SK-N-SH treated with all-trans-retinoic acid at 6 μM for 48 hours (cell line): ENCODE data around the gene ERI3.
"Not testable (repeated sequence)": the region's sequence is repeated elsewhere in the genome, so short reads cannot be mapped to it uniquely, and the experiment has no call there.

Experiments
- ATAC-seq: fragments of 200-7000 bp; cut with Tn5 transposase; 3 replicates; pipeline ENCODE4 v1.9.1; 2020; ENCODE audit warnings: mild to moderate bottlenecking, moderate library complexity
- ARNTL ChIP-seq: fragments of 450-650 bp; formaldehyde crosslinking; IDR thresholded peaks from 2 replicates; pipeline ENCODE4 v1.5.0; 2020; ENCODE audit warnings: low read depth, mild to moderate bottlenecking, moderate library complexity, borderline replicate concordance
- CREB5 ChIP-seq: fragments of 250-450 bp; sonication (Bioruptor Pico); IDR thresholded peaks from 2 replicates; pipeline ENCODE4 v1.5.1; 2020; ENCODE audit warnings: low read depth, mild to moderate bottlenecking, moderate library complexity
- CSRNP3 ChIP-seq: fragments of 250-450 bp; sonication (Bioruptor Pico); IDR thresholded peaks from 2 replicates; pipeline ENCODE4 v1.5.1; 2021; ENCODE audit warnings: mild to moderate bottlenecking, moderate library complexity
- ESRRG ChIP-seq: fragments of 250-450 bp; sonication (Bioruptor Pico); IDR thresholded peaks from 2 replicates; pipeline ENCODE4 v1.6.1; 2021; ENCODE audit warnings: mild to moderate bottlenecking
- GLIS3 ChIP-seq: fragments of 250-450 bp; sonication (Bioruptor Pico); IDR thresholded peaks from 2 replicates; pipeline ENCODE4 v1.5.0; 2020; ENCODE audit warnings: mild to moderate bottlenecking, moderate library complexity
- ISL1 ChIP-seq: fragments of 250-450 bp; sonication (Bioruptor Pico); IDR thresholded peaks from 2 replicates; pipeline ENCODE4 v2.1.2; 2022; ENCODE audit warnings: mild to moderate bottlenecking, moderate library complexity
- OSR1 ChIP-seq: fragments of 250-450 bp; sonication (Bioruptor Pico); IDR thresholded peaks from 2 replicates; pipeline ENCODE4 v1.8.0; 2022; ENCODE audit warnings: moderate library complexity, mild to moderate bottlenecking, inconsistent platforms
- PATZ1 ChIP-seq: fragments of 250-450 bp; sonication (Bioruptor Pico); IDR thresholded peaks from 2 replicates; pipeline ENCODE4 v1.8.0; 2020; ENCODE audit warnings: mild to moderate bottlenecking, moderate library complexity, borderline replicate concordance
- POU6F1 ChIP-seq: fragments of 250-450 bp; sonication (Bioruptor Pico); IDR thresholded peaks from 2 replicates; pipeline ENCODE4 v1.8.0; 2021; ENCODE audit warnings: low read depth, mild to moderate bottlenecking, moderate library complexity, borderline replicate concordance
- PPARA ChIP-seq: fragments of 250-450 bp; sonication (Bioruptor Pico); IDR thresholded peaks from 2 replicates; pipeline ENCODE4 v1.5.0; 2020; ENCODE audit warnings: mild to moderate bottlenecking, borderline replicate concordance
- RARB ChIP-seq: fragments of 250-450 bp; sonication (Bioruptor Pico); IDR thresholded peaks from 2 replicates; pipeline ENCODE4 v1.8.0; 2021; ENCODE audit warnings: mild to moderate bottlenecking, moderate library complexity
- TCF4 ChIP-seq: fragments of 250-450 bp; sonication (Bioruptor Pico); IDR thresholded peaks from 2 replicates; pipeline ENCODE4 v1.8.0; 2021; ENCODE audit warnings: mild to moderate bottlenecking, moderate library complexity, borderline replicate concordance
- TOX ChIP-seq: fragments of 250-450 bp; sonication (Bioruptor Pico); IDR thresholded peaks from 2 replicates; pipeline ENCODE4 v1.8.0; 2021; ENCODE audit warnings: mild to moderate bottlenecking, moderate library complexity, borderline replicate concordance
- TSHZ2 ChIP-seq: fragments of 250-450 bp; sonication (Bioruptor Pico); IDR thresholded peaks from 2 replicates; pipeline ENCODE4 v1.5.0; 2020; ENCODE audit warnings: mild to moderate bottlenecking, moderate library complexity
- ZC3H10 ChIP-seq: fragments of 250-450 bp; sonication (Bioruptor Pico); IDR thresholded peaks from 2 replicates; pipeline ENCODE4 v1.5.1; 2021; ENCODE audit warnings: mild to moderate bottlenecking, moderate library complexity
- ZFP30 ChIP-seq: fragments of 450-650 bp; formaldehyde crosslinking; IDR thresholded peaks from 2 replicates; pipeline ENCODE4 v1.5.0; 2022; ENCODE audit warnings: mild to moderate bottlenecking, moderate library complexity
- ZNF565 ChIP-seq: fragments of 450-650 bp; formaldehyde crosslinking; conservative IDR thresholded peaks from 2 replicates; pipeline ENCODE4 v1.5.0; 2020; ENCODE audit warnings: low read depth, mild to moderate bottlenecking, moderate library complexity
- ZNF8 ChIP-seq: fragments of 450-650 bp; formaldehyde crosslinking; IDR thresholded peaks from 2 replicates; pipeline ENCODE4 v1.5.0; 2020; ENCODE audit warnings: mild to moderate bottlenecking, moderate library complexity

ERI3 gene

GRCh38 chr1:44208226-44208625, 146.8 kb downstream of the ERI3 start:
- ATAC-seq, result no peak
- TF ChIP-seq ISL1 (CRISPR knock-in tag), result no peak
- TF ChIP-seq CREB5 (CRISPR knock-in tag), result no peak
- no peak for TF ChIP-seq PATZ1 (CRISPR knock-in tag)
- no peak for TF ChIP-seq ZNF8 (CRISPR knock-in tag)
- no peak for TF ChIP-seq TSHZ2 (CRISPR knock-in tag)
- TF ChIP-seq TOX (CRISPR knock-in tag), result no peak

- ATAC-seq, result not testable (repeated sequence)
Measured at GRCh38 chr1:44206545-44206944, 148.5 kb downstream of the ERI3 start.

- no peak for TF ChIP-seq RARB (CRISPR knock-in tag)
- TF ChIP-seq PPARA, result no peak
- TF ChIP-seq TCF4 (CRISPR knock-in tag), result no peak
- no peak for TF ChIP-seq ZNF8 (CRISPR knock-in tag)
- no peak for TF ChIP-seq ZFP30 (CRISPR knock-in tag)
- no peak for TF ChIP-seq TSHZ2 (CRISPR knock-in tag)
- TF ChIP-seq ARNTL (CRISPR knock-in tag), result no peak
- no peak for TF ChIP-seq ESRRG (CRISPR knock-in tag)
- TF ChIP-seq POU6F1 (CRISPR knock-in tag), result no peak
- TF ChIP-seq TOX (CRISPR knock-in tag), result no peak
- ATAC-seq, result no peak
Measured at GRCh38 chr1:44200336-44200735, 154.7 kb downstream of the ERI3 start.

GRCh38 chr1:44174630-44175029, 180.4 kb downstream of the ERI3 start:
- no peak for ATAC-seq
- TF ChIP-seq TSHZ2 (CRISPR knock-in tag) (no peak), GLIS3 (CRISPR knock-in tag) (no peak), RARB (CRISPR knock-in tag) (no peak), CSRNP3 (CRISPR knock-in tag) (no peak), ARNTL (CRISPR knock-in tag) (no peak), ZNF565 (CRISPR knock-in tag) (no peak), OSR1 (CRISPR knock-in tag) (no peak), ZNF8 (CRISPR knock-in tag) (no peak), ZC3H10 (no peak), TCF4 (CRISPR knock-in tag) (no peak), ISL1 (CRISPR knock-in tag) (no peak), PATZ1 (CRISPR knock-in tag) (no peak)
